GM21423 (cell line): ENCODE measurements around the gene SDCBP2.

Source experiments
- ATAC-seq: cut with Tn5 transposase; IDR thresholded peaks from one replicate; pipeline ENCODE4 v1.9.1; 2021; ENCODE audit warnings: mild to moderate bottlenecking, moderate library complexity; ENCODE audit not compliant: unreplicated experiment

The SDCBP2 gene

DNA sequence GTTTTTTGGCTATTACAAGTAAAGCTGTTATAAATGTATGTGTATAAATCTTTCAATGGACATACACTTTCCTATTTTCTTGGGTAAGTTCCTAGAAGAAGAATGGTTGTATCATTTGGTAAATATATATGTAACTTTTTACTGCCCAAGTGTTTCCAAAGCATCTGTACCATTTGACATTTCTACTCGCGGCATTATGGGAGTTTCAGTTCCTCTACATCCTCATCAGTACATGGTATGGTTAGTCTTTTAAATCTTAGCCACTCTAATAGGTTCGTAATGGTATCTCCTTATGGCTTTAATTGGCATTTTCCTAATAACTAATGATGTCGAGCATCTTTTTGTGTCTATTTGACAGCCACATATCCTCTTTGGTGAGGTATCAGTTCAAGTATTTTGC is 49.9 kb downstream of the SDCBP2 start:
- ATAC-seq, result no peak

GRCh38 chr20:1277529-1278322 is 51.2 kb downstream of the SDCBP2 start:
- ATAC-seq, result no peak

GRCh38 chr20:1275919-1276318 is 53.0 kb downstream of the SDCBP2 start:
- ATAC-seq, result no peak

- ATAC-seq, result no peak
These were observed 54.2 kb downstream of the SDCBP2 start for GRCh38 chr20:1274485-1275311.

DNA sequence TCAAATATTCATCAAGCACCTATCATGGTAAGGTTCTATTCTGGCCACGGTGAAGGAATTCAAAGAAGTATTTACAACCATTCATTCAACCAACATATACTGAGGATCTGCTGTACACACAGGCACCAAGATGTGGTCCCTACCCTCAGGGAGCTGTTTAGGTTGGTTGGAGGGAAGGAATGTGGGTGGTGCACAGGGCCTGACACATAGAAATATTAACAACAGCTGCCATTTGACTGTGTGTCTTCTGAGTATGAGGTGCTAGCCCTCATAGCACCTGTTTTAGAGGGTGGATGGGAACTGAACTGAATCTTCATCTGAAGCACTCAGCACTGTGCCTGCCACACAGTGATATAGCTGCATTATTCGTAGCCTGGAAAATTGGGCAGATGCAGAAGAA is 55.6 kb downstream of the SDCBP2 start:
- no peak for ATAC-seq

- ATAC-seq, result no peak
These were observed 56.4 kb downstream of the SDCBP2 start for GRCh38 chr20:1272368-1273100.

GRCh38 chr20:1269850-1270249 is 59.1 kb downstream of the SDCBP2 start:
- ATAC-seq, result no peak

- ATAC-seq, result no peak
These were observed 59.7 kb downstream of the SDCBP2 start for GRCh38 chr20:1269235-1269634.

- ATAC-seq, result no peak
These were observed 61.0 kb downstream of the SDCBP2 start for GRCh38 chr20:1267809-1268374.

DNA sequence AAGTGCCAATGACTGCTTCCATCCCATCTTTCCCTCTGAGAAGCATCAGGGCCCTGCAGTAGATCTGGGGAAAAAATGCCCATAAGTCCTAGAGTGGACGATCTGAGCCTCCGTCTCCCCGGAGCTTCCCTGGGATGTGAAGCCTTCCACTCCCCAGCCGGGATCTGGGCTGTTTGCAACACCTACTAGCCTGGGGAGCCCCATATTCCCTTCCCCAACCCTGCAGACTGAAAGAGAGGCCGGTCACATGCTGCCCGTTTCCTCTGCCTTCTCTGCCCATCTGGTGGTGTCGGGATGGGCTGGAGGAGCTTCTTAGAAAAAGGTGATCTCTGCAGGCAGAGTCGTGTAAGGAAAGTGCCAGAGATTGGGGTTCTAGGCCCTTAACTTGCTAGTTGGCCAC is 61.8 kb downstream of the SDCBP2 start:
- ATAC-seq, result no peak

DNA sequence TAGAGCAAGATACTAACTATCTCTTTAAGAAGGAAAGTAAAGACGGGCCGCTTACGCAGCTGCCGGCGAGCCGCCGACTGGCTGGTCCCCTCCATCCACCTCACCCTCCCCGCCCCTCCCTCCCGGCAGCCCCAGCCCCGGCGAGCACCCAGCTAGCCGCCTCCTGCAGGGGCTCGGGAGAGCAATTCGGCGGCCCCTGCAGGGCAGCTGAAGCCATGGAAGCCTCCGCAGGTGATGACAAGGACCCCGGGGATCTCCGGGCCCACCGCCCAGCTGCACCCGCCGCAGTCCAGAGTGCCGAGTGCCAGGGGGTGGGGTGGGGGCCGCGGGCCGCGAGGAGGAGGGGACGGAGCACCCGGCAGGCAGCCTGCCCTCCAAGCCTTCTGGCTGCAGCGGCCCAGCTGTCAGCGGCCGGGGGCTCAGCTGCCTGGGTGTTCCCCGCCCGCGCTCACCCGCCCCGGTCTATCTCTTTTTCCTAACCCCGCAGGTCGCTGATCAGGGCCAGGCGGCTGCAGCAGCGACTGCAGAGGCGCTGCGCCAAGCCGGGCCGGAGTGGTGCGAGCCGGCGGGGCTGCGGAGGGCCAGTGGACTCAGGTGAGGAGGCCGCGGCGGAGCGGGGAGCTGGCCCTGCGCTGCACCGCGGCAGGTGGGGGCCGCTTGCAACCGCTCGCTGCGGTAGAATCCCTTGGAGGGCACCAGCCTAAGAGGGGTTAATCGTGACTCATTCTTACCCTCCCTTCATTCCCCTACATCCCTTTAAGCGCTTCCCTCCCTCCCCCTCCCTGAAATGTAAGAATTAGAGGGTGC is 62.6 kb downstream of the SDCBP2 start, which contains the start of gene SNPH:
Gene SNPH, plus strand, starts transcription at position 128 of the 807 bp plus-strand sequence. CDS start 29,946 bp downstream, outside the sequence.
- ATAC-seq, result no peak

DNA sequence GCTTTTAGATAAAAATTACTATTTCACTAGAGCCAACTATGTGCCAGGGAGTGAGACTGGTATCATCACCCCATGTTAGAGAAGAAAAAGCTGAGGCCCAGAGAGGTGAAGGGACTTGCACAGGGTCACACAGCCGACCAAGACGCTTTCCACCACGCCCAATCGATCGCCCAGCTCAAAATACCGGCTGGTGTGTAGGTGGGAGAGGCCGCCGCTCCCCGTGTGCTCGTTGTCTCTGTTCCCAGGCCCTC is 63.1 kb downstream of the SDCBP2 start:
- no peak for ATAC-seq

DNA sequence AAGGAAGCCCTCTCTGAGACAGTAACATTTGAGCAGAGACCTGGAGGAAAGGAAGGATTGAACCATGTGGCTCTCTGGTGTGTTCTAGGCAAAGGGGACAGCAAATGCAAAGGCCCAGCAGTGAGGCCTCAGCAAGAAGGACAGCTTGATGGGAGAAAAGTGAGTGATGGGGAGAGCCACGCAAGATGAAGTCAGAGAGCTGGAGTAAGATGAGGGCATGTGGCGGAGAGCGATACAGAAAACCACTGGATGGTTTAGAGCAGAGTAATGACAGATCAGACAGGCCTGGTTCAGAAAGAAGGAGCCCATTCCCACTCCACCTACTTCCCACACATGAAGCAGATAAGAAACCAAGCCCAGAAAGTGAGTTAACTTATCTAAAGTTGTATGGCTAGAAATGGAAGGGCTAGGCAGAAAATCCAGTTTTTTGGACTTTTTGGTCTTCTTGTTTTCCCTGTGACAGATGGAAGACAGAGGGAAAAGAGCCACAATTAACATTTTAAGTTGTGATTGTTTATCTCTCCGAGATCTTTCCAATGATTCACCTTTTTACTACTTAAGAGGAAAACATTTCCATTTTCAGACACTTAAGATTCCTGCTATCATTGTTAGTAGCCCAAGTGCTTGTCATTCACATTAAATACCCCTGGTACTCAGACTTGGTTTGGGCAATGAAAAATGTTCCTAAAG is 63.6 kb downstream of the SDCBP2 start:
- ATAC-seq, result no peak

- ATAC-seq, result no peak
These were observed 64.2 kb downstream of the SDCBP2 start for GRCh38 chr20:1264727-1265126.

DNA sequence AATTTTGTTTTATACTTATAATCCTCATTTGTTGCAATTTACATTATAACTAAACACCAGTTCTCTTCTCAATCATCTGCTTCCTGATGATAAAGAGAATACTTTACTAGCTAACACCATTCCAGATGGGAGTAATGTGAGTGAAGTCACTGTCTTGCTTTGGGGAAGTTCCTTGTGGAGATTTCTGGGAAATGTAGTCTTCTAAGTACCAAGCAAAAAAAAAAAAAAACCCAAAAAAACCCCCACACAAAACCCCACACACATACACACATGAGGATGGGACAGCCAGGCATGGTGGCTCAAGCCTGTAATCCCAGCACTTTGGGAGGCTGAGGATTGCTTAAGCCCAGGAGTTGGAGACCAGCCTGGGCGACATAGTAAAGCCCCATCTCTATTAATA is 65.1 kb downstream of the SDCBP2 start:
- ATAC-seq, result no peak
